Measurements from ENCODE around the gene ALLC.

Gene ALLC

DNA sequence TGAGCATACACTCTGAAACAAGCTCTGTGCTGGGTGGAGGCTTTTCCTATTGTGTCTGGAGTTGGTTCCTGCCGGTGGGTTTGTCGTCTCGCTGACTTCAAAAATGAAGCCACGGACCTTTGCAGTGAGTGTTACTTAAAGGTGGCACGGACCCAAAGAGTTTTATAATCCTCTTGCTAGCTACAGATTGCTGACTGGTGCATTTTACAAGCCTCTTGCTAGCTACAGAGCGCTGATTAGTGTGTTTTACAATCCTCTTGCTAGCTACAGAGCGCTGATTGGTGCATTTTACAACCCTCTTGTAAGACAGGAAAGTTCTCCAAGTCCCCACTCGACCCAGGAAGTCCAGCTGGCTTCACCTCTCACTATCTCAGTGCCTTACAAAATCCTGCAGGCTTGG is 60.7 kb downstream of the ALLC start:
- DNase-seq (ENCODE audit: low read depth in 3 of 3): no peak

DNA sequence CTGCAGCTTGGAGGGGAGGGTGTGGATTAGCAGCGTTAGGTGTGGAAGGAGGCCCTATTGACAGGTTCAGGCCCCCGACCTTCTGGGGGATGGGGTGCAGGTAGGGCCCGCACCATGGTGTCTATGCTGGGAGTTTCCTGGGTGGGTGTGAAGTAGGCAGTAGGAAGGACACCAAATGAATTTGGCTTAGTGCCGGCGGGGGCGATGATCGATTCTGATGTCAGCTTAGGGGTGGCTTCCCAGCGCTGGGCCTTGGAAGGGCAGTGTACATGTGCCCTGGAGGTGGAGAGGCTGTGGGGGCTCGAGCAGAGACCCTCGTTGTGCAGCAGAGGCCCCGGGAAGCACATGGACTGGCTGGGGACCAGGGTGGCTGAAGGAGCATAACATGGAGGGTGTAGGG is 67.0 kb downstream of the ALLC start:
- no peak for DNase-seq (ENCODE audit: low read depth in 3 of 3)

DNA sequence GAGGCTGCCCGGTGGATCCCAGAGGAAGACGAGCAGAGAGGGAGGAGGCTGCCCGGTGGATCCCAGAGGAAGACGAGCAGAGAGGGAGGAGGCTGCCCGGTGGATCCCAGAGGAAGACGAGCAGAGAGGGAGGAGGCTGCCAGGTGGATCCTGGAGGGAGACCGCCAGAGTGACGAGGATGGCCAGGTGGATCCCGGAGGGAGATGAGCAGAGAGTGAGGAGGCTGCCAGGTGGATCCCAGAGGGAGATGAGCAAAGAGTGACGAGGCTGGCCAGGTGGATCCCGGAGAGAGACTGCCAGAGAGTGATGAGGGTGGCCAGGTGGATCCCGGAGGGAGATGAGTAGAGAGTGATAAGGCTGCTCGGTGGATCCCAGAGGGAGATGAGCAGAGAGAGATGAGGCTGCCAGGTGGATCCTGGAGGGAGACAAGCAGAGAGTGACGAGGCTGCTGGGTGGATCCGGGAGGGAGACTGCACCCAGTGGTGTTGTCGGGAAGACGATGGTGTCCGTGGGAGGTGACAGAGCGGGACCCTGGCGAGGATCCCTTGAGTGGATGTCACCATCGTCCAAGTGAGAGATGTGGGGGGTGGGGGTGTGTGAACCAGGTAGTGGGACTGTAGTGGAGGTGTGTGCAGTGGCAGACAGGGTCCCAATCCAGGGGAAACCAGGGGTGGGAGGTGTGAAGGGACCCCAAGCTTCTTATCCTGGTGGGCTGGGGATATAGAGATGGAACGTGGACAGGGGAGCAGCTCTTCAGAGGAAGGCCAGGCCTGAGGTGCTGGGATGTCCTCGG is 67.7 kb downstream of the ALLC start:
- DNase-seq (ENCODE audit: low read depth in 3 of 3): no peak

DNA sequence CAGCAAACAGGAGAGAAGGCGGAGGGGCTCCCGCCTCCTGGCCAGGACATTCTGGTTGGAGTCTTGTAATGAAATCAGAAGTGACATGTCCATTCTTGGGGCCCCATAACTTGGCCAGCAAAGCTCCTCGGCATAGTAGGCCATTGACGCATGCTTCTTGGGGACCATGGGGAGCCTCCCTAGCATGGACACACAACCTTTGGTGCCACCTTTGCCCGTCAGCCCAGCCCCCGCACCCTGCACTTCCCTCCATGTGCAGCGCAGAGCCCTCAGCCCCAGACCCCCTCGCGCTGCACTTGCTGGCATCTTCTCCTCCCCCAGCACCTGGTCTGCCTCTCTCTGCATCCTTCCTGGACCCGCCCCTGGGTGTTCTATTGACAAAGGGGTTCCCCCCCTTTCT is 68.5 kb downstream of the ALLC start:
- no peak for DNase-seq (ENCODE audit: low read depth in 3 of 3)

DNA sequence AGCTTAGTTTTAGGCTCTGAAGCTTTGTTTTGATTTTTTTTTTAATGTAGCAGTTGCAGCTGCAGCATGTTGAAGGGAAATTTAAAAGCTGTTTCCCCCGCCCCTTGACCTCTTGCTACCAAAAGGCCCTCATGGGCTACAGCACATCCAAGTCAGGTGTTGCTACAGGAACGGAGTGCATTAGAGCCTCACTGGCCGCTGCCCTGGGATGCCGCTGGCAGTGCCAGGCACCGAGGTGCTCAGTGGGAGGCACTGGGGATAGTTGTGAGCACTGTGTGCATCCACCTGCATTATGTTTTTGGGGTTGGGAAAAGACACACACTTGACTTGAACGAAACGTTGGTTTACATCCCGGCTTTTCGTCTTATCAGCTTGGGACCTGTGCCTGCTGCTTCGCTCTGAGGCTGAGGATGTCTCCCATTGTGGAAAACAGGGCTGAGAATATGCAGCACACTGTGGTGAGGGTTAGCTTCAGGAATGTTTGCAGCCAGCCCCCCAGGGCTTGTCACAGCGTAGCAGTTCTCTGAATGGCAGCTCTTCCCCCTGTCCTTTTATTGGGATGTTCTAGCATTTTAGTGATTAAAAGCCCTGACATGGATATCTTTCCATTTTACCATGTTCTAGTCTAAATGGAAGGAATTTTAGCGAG is 69.5 kb downstream of the ALLC start:
- no peak for DNase-seq (ENCODE audit: low read depth in 3 of 3)

DNA sequence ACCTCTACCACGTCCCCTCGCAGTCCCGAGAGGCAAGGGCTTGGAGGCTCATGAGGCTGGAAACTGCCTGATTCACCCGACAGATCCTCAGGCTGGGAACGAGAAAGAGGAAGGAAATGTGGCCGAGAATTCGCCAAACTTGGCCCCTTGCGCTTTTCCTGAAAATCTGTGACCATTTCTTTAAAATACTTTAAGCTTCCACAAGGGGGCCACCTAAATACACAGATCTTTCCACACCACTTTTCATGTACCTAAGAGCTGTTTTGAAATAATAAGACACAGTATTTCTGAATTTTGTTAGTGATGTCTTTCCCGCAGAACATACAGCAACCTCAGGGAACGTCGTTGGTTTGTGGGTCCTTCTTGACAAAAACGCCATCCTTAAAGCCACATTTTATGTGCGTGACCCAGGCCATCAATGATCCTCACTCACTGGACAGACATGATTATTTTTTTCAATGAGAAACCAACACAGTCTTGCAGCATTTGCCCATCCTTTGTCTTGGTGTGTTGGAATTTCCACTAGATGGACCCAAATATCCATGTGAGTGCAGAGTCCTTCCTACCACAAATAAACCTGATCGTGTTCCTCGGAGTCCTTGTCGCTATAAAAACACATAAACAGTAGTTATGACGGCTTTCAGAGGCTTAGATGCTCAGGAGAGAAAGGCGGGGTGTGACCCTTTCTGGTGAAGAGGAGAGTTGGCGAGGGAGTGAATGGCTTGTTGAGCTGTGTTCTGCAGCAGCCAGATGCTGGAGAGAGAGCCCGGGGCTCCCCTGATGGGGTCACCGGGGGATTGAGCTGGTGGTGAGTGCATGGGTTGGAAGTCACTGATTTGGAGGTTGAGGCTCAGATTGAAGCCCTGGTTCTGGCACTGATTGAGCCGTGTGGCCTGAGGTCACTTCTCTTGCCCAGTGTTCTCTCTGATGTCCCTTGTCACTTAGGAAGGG is 70.4 kb downstream of the ALLC start:
- DNase-seq (ENCODE audit: low read depth in 3 of 3): no peak

DNA sequence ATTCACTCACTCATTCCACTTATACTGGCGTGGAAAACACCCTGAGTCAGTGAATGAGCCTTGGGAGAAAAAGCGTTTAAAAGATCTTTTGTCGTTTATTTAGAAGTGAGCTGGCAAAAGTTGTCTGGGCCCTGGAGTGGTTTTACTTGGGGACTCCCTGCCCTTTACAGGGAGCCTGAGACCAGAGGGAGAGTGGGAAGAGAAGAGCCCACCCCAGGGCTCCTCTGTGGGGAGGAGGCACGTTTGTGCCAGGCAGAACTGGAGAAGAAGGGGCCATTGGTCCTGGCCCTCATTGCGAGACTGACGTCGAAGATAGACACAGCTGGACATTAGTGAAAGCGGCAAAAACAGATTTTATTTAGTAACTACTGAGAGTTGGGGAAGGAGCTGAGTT is 71.1 kb downstream of the ALLC start:
- no peak for DNase-seq (ENCODE audit: low read depth in 3 of 3)

DNA sequence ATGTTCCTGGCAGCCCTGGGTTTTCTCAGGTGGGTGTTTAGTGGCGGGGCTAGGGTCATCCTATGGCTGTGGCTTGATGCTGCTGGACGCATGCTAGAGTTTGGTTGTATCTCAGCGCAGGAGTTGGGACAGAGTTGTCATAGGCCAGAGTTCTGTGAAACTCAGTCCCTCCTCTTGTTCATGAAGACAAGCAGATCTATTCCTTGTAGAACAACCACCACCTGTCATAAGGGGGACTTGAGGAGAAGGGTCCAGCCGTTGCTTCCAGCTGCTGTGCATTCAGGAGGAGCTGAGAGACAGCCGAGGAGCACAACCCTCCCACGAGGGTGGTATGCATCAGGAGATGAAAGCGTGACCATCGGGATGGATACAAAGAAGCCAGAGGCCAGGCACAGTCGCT is 71.8 kb downstream of the ALLC start:
- DNase-seq (ENCODE audit: low read depth in 3 of 3): no peak

DNA sequence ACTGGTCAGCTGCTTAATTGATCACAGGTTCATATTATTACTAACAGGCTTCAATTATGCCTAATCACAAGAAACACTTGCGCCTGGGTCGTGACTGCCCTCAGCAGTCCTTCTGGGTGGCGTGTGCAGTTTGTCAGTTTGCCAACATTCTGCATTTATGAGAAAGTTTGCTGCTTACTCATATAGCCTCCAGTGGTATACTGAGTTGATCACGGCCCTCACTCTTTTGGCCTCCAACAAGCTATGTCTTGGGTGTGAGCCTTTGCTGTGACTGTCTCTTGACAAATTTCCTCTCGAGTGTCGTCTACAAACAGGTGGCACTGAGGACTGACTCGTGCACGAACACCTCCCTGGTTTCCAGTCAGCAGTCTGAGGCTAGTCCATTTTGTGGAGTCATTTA is 72.6 kb downstream of the ALLC start:
- DNase-seq (ENCODE audit: low read depth in 3 of 3): no peak

DNA sequence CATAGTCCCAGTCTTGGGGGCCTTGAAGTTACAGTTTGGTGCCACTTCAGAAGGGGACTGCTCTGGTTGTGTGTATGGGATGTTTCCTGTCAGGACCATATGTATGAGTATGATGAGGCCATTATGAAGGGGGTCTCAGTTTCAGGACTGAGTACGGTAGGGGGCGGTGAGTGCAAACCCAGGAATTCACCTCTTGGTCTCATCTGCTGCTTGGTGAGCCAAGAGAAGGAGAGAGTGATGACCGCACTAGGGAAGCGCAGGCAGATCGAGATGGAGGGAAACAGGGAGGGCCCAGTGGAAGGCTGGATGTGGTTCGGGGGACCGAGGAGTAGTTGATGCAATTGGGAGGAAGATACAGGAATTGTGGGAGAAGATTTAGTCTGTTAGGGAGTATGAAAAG is 73.8 kb downstream of the ALLC start:
- no peak for DNase-seq (ENCODE audit: low read depth in 3 of 3)

DNA sequence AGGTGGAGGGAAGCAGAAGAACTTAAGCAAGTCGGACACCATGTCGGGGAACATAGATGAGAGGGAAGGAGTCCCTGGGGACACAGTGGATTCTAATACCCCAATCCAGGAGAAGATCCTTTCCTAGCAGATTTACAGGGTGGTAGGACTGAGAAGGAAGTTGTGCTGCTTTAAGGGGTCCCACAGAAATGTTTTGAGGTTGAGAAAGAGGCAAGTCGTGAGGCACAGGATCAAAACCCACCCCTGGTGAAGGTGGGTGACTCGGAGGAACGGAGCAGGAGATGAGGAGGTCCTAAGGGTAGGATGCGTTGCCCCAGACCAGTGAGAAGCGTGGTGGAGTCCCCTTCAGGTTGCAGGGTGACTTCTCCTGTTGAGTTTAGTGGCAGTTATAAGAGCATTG is 78.1 kb downstream of the ALLC start:
- DNase-seq (ENCODE audit: low read depth in 3 of 3): no peak

DNA sequence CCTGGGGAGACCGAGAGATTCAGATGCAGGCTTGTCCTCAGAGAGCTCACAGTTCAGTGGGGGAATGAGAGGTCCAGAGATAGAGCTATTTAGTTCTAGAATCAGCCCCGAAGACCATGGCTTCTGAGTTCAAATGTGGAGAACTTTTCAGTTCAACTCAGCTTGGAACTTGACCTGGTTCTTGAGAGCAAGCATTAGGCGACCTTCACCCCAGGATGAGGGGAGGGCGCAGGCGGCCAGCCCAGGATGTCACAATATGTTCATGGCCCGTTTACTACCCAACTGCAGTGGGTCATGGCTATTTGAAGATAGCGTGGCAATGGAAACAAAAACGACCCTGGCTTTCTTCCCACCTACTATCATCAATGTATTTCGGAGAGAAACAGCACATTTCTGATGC is 79.1 kb downstream of the ALLC start:
- DNase-seq (ENCODE audit: low read depth in 3 of 3): no peak

DNA sequence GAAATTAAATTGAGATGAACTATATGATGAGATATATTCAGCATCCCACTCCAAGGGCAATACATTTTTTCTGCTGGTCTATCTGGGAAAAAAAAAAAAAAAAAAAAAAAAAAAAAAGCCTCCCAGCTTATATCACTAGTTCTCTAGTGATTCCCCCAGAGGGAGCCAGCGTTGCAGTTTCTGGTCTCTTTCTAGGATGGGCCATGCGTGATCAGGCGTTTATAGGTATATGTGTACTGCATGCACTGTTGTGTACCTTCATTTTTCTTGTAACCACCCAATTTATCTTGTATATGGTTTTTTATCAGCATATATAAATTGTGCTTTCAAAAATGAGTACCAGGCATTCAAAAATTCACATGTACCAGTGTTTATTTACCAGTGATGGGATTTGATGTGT is 80.5 kb downstream of the ALLC start:
- no peak for DNase-seq (ENCODE audit: low read depth in 3 of 3)

DNA sequence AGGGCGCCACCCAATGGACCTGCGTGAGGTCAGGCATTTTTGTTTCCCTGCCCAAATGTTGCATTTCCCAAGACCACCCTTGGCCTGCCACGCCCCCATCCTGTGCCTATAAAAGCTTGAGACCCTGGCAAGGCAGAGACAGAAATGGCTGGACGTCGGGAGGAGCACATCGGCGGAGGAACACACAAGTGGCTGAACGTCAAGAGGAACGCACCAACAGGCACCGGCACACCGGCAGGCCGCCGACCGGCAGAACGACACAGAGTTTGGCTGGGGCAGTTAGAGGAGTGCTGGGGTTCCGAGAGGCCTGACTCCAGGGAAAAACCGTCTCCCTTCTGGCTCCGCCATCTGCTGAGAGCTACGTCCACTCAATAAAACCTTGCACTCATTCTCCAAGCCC is 81.3 kb downstream of the ALLC start:
- no peak for DNase-seq (ENCODE audit: low read depth in 3 of 3)

DNA sequence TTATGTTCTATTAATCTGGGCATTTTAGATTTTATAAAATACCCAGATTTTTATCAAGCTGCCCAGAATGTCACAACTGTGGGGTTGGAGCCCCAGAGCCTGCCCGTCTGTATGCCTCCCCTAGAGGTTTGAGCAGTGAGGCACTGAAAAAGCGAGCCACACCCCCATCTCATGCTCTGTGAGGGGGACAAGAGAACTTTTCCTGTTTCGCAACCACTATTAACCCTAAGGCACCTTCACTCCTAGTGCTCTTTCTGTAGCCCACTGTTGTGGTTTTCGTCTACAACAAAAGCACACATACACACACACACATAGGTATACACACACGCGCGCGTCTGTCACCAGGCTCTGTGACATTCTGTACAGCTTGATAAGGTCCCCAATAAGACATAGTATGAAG is 83.4 kb downstream of the ALLC start:
- no peak for DNase-seq (ENCODE audit: low read depth in 3 of 3)

DNA sequence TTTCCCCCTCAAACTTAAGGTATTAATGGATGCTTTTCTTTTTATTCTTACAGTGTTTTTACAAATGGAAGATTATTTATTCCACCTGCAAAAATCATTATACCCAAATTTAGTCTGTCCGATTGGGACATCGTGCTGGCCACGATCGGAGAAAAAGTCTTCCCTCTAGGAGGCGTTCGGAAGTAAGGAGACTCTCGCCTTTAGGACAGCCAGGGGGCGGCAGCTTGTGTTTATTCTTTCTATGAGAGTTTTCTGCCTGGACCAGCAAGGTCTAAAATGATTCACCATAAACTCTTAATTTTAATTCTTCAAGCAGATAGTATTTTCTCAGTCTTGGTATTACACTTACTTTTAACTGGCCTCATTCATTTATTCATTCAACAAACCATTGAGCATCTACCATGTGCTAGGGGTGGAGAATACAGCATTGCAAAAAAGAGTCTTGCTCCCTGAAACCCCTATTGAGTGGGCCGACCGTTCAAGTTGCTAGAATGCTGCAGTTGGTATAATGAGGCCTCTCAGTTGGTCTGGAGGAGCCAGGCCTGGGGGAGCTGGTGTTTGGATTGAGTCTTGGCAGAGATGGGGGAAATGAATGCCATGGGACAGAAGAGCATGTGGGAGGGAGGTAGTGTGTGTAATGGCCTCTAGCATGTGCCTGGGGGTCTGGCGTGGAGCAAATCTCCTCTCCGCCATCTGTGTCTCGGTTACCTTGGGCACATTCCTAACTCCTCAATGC is 84.0 kb downstream of the ALLC start:
- DNase-seq (ENCODE audit: low read depth in 3 of 3): no peak

DNA sequence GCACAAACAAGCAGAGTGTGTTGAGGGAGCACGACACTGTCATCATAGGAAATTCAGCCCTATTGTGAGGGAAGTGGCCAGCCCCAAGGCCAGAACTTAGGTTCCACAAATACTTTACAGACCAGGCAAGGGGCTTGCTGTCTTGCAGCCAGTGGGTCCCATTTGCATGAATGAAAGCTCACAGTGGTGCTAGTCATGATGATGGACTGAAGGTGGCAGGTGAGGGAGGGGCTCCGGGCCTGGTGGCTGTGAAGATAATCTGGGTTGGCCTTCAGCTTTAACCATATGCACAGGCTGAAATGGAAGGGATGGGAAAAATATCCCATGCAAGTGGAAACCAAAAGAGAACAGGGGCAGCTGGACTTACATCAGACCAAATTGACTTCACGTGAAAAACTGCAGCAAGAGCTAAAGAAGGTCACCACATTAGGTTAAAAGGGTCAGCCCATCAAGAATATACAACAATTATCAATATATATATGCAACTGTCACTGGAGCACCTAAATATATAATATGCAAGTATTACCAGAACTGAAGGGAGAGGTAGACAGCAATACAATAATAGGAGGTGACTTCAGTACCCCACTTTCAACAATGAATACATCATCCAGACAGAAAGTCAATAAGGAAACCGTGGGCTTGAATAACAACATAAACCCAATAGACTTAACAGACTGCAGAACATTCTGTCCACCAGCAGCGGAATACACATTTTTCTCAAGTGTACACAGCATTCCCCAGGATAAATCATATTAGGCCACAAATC is 84.9 kb downstream of the ALLC start:
- DNase-seq (ENCODE audit: low read depth in 3 of 3): no peak

DNA sequence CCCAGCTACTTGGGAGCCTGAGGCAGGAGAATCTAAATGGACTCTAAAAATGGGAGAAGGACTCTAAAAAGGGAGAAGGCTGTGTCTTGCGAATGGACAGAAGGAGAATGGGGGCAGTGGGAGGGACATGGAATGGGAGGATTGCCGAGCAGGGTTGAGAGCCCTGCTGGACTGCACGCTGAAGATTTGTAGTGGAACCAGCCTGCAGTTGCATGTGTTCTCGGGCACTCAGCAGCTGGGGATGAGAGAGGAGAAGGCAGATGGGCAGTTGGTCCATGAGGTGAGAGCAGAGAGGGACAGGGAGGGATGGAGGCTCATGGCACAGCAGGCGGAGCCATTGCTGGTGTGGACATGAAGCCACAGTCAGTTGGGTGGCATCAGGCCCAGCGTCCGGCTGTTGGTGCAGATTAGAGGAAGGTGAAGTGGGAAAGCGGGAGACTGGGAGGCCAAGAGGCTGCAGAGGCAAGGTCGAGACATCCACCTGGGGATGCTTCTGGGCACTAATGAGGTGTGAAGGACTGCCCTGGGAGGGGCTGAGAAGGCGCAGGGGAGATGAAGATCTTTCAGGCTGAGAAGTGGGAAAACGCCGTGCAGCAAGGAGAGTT is 86.1 kb downstream of the ALLC start:
- DNase-seq (ENCODE audit: low read depth in 3 of 3): no peak

DNA sequence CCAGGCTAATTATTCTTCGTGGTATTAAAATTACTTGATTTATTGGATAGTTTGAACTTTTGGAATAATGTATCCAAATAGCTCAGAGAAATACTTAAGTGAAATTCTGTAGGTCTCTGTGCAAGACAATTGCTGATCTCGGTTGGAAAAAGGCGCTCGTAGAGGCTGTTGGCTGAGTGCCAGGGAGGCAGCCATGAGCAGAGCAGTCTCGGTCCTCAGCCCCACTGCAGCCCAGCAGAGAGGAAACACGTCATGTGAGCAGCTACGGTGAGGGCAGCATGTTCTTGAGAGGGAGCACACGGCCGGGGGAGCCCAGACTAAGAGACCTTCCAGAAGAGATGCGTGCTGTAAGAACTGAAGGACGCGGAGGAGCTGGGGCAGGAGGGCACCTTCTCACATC is 87.9 kb downstream of the ALLC start:
- no peak for DNase-seq (ENCODE audit: low read depth in 3 of 3)

DNA sequence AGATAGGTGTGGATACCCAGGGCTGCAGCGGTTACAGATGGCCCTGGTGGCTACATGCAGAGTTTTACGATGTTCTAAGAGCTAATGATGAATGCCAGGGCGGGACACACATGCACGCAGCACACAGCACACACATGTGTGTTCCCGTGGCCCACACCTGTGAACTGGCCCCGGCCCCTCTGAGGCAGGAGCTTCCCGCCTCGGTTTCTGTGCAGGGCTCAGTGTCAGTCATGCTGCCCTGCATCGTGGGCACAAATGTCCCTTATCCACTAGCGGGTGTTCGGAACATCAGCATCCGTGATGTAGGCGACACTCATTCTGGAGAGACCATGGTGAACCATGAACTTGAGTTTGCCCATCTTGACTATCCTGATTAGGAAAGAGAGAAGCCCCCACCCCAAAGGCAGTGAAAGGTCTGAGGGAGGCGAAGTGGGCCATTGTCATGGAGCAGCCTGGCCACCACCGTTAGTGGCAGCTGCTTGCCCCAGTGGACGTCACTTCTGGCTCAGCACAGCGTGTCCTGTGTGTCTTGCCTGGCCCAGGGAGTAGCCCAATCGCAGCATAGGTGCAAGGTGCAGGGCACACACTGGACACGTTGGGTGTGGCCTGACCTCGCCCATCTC is 89.1 kb downstream of the ALLC start:
- no peak for DNase-seq (ENCODE audit: low read depth in 3 of 3)

All from stimulated activated CD4-positive, alpha-beta T cell treated with anti-CD3 and anti-CD28 coated beads, TNF-alpha, amount 100 ng/mL, for 4 hours (primary cell).